Measurements from ENCODE around the gene TIE1. TPM values are rescaled to one million over a fixed set of nuclear protein-coding genes. Genes with fewer than 3 reads are reported as not detected.

The TIE1 gene
- total RNA-seq, 1 donor from 2014 or later: 6.5 TPM

GRCh38 chr1:43267291-43267805 is 33.4 kb upstream of the TIE1 start:
- no peak overlapping the region for H3K4me3 ChIP-seq (ENCODE audit: low read depth, low read length)
- H3K27me3 ChIP-seq (ENCODE audit: control insufficient read depth, insufficient read depth, low read length): peaks cover 14% of the 10 kb centered on the region
- TF ChIP-seq, protein P1, sequence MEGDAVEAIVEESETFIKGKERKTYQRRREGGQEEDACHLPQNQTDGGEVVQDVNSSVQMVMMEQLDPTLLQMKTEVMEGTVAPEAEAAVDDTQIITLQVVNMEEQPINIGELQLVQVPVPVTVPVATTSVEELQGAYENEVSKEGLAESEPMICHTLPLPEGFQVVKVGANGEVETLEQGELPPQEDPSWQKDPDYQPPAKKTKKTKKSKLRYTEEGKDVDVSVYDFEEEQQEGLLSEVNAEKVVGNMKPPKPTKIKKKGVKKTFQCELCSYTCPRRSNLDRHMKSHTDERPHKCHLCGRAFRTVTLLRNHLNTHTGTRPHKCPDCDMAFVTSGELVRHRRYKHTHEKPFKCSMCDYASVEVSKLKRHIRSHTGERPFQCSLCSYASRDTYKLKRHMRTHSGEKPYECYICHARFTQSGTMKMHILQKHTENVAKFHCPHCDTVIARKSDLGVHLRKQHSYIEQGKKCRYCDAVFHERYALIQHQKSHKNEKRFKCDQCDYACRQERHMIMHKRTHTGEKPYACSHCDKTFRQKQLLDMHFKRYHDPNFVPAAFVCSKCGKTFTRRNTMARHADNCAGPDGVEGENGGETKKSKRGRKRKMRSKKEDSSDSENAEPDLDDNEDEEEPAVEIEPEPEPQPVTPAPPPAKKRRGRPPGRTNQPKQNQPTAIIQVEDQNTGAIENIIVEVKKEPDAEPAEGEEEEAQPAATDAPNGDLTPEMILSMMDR (IDR thresholded peaks at IDR 0.05; ENCODE audit: insufficient read depth, low read length, poor library complexity, severe bottlenecking): no peak
- no peaks in the 10 kb centered on the region for H3K36me3 ChIP-seq (ENCODE audit: control insufficient read depth, insufficient read depth, low read length)
- DNase-seq (ENCODE audit: low read depth): no peak

GRCh38 chr1:43267818-43268425 is 32.9 kb upstream of the TIE1 start:
- Histone ChIP-seq H3K4me3 (ENCODE audit: low read depth, low read length) (no peak overlapping the region), H3K36me3 (ENCODE audit: control insufficient read depth, insufficient read depth, low read length) (no peaks in the 10 kb centered on the region), H3K27me3 (ENCODE audit: control insufficient read depth, insufficient read depth, low read length) (peaks cover 14% of the 10 kb centered on the region)
- DNase-seq (ENCODE audit: low read depth): no peak
- TF ChIP-seq, protein P1 (IDR thresholded peaks at IDR 0.05; ENCODE audit: insufficient read depth, low read length, poor library complexity, severe bottlenecking): no peak

GRCh38 chr1:43269627-43270375 is 31.0 kb upstream of the TIE1 start, which contains the start of gene TMEM125:
TMEM125 (plus strand) TSS chr1:43269983; CDS start chr1:43272723, 2,740 bp downstream.
- peaks cover 14% of the 10 kb centered on the region for H3K27me3 ChIP-seq (ENCODE audit: control insufficient read depth, insufficient read depth, low read length)
- DNase-seq (ENCODE audit: low read depth): no peak
- TF ChIP-seq, protein P1 (IDR thresholded peaks at IDR 0.05; ENCODE audit: insufficient read depth, low read length, poor library complexity, severe bottlenecking): no peak
- no peaks in the 10 kb centered on the region for H3K36me3 ChIP-seq (ENCODE audit: control insufficient read depth, insufficient read depth, low read length)
- H3K4me3 ChIP-seq (ENCODE audit: low read depth, low read length): peak within 1 kb of the TSS; percentile 34

GRCh38 chr1:43270421-43271095 is 30.2 kb upstream of the TIE1 start:
- Histone ChIP-seq H3K4me3 (ENCODE audit: low read depth, low read length) (peak overlapping the region; percentile 34), H3K27me3 (ENCODE audit: control insufficient read depth, insufficient read depth, low read length) (peaks cover 14% of the 10 kb centered on the region), H3K36me3 (ENCODE audit: control insufficient read depth, insufficient read depth, low read length) (no peaks in the 10 kb centered on the region)
- TF ChIP-seq, protein P1 (IDR thresholded peaks at IDR 0.05; ENCODE audit: insufficient read depth, low read length, poor library complexity, severe bottlenecking): no peak
- DNase-seq (ENCODE audit: low read depth): no peak

DNA sequence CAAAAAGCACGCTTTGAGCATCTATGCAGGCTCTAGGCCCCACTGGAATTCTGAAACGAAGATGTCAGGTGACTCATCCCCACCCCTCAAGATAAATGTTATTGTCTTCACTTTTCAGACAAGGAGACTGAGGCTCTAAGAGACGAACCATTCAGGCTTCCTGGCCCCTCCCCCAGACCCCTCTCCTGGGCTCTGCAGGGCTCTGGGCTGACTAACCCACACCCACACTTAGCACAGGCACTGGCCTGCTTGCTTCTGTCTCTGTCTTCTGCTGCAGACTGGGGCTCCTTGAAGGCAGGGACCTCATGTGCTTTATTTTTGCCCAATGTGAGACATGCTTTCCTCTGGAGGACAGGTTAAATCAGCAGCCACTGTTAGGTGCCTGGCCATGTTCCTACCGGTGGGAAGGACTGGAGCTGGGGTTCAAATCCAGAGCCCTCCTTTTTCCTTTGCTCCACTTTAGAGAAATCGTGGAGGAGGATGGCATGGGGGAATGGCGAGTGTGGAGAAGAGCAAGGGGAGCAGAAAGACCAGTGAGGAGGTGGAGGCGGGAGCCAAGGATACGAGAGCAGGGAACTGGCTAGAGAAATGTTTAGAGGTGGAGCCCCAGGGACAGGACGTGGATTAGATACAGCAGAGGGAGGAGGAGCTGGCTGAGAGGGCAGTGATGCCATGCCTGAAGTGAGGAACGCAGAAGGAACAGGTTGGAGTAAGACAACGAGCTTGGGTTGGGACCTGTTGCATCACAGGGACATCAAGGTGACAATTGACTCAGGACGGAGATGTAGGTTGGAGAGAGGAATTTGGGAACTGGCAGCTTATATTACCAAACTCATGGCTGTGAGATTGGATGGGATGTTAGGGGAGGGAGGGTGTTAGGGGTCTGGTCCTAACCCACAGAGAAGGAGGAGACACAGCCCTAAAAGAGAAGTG is 29.3 kb upstream of the TIE1 start:
- Histone ChIP-seq H3K36me3 (ENCODE audit: control insufficient read depth, insufficient read depth, low read length) (no peaks in the 10 kb centered on the region), H3K4me3 (ENCODE audit: low read depth, low read length) (peak overlapping the region; percentile 34), H3K27me3 (ENCODE audit: control insufficient read depth, insufficient read depth, low read length) (peaks cover 14% of the 10 kb centered on the region)
- DNase-seq (ENCODE audit: low read depth): no peak
- TF ChIP-seq, protein P1 (IDR thresholded peaks at IDR 0.05; ENCODE audit: insufficient read depth, low read length, poor library complexity, severe bottlenecking): no peak

Measured in kidney epithelial cell (primary cell).